GM12892 (cell line): ENCODE results near the gene SRRT.

ENCODE experiments used
- POLR2A ChIP-seq: IDR thresholded peaks from 2 replicates; pipeline ENCODE4 v1.6.1; 2011; ENCODE audit warnings: low read depth, low read length, control low read depth
- POLR2AphosphoS5 ChIP-seq: IDR thresholded peaks from 2 replicates; pipeline ENCODE4 v1.6.1; 2011; ENCODE audit warnings: low read depth, low read length, control low read depth
- TAF1 ChIP-seq: IDR thresholded peaks from 2 replicates; pipeline ENCODE4 v1.6.1; 2011; ENCODE audit warnings: low read depth, mild to moderate bottlenecking, control low read depth, low read length, borderline replicate concordance

- TF ChIP-seq POLR2A (no peak), TAF1 (no peak), POLR2AphosphoS5 (no peak; the same call in 1 of the 2 replicates)
Observed at GRCh38 chr7:100875356-100875751, 451 bp downstream of the SRRT start.
